BE2C (cell line): Measurements from ENCODE around the gene PINK1.

ENCODE experiments used
- DNase-seq: peaks from one replicate; pipeline ENCODE4 v3.0.0-alpha.2; 2020
- H3K27me3 ChIP-seq: fragments of 250-450 bp; sonication (Bioruptor Pico); 2 replicates; pipeline ENCODE4 v1.5.1; 2020; ENCODE audit warnings: mild to moderate bottlenecking
- H3K36me3 ChIP-seq: fragments of 250-450 bp; sonication (Bioruptor Pico); 2 replicates; pipeline ENCODE4 v1.5.1; 2020; ENCODE audit warnings: mild to moderate bottlenecking
- H3K4me1 ChIP-seq: fragments of 250-450 bp; sonication (Bioruptor Pico); 2 replicates; pipeline ENCODE4 v1.5.1; 2020
- H3K4me3 ChIP-seq: 2 replicates; pipeline ENCODE4 v1.5.1; 2011; ENCODE audit warnings: low read depth, low read length
- H3K9me3 ChIP-seq: fragments of 250-450 bp; sonication (Bioruptor Pico); 2 replicates; pipeline ENCODE4 v1.5.1; 2020
- TF ChIP-seq, protein P1 (sequence below): IDR thresholded peaks from 2 replicates; pipeline ENCODE4 v1.5.1; 2012; ENCODE audit warnings: mild to moderate bottlenecking, low read depth, low read length

Gene PINK1

DNA sequence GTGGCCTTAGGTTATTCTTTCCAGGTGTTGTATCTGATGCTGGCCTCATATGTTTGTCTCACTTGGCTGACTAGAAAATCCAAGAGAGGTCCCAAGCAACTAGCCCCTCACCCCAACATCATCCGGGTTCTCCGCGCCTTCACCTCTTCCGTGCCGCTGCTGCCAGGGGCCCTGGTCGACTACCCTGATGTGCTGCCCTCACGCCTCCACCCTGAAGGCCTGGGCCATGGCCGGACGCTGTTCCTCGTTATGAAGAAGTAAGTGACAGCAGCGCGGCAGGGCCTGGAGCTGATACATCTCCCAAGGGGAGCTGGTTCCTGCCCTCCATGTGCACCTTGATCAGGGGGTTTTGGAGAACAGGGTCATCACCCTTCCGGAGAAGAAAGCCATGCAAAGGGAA, 11.2 kb downstream of the PINK1 start:
- DNase-seq = no peak
- TF ChIP-seq, protein P1, sequence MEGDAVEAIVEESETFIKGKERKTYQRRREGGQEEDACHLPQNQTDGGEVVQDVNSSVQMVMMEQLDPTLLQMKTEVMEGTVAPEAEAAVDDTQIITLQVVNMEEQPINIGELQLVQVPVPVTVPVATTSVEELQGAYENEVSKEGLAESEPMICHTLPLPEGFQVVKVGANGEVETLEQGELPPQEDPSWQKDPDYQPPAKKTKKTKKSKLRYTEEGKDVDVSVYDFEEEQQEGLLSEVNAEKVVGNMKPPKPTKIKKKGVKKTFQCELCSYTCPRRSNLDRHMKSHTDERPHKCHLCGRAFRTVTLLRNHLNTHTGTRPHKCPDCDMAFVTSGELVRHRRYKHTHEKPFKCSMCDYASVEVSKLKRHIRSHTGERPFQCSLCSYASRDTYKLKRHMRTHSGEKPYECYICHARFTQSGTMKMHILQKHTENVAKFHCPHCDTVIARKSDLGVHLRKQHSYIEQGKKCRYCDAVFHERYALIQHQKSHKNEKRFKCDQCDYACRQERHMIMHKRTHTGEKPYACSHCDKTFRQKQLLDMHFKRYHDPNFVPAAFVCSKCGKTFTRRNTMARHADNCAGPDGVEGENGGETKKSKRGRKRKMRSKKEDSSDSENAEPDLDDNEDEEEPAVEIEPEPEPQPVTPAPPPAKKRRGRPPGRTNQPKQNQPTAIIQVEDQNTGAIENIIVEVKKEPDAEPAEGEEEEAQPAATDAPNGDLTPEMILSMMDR = no peak

DNA sequence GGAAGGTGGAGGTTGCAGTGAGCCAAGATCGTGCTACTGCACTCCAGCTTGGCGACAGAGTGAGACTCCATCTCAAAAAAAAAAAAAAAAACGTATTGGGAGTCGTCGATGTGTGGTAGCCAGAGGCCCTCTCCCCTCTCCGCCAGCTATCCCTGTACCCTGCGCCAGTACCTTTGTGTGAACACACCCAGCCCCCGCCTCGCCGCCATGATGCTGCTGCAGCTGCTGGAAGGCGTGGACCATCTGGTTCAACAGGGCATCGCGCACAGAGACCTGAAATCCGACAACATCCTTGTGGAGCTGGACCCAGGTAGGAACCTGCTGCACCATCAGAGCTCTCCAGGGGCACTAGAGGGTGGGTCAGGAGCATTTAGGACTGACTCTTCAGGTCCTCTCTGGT, 12.2 kb downstream of the PINK1 start:
- H3K9me3 ChIP-seq = no peaks in the 10 kb centered on the region
- no peaks in the 10 kb centered on the region for H3K4me1 ChIP-seq
- no peaks in the 10 kb centered on the region for H3K27me3 ChIP-seq
- H3K36me3 ChIP-seq = no peaks in the 10 kb centered on the region; the same call in 1 of the 2 replicates
- H3K4me3 ChIP-seq = no peak overlapping the region
- TF ChIP-seq, protein P1 = no peak
- DNase-seq = no peak

More for the DNA sequence above, 11.2 kb downstream of the PINK1 start:
- Histone ChIP-seq H3K27me3 (no peaks in the 10 kb centered on the region), H3K4me3 (no peak overlapping the region), H3K4me1 (no peaks in the 10 kb centered on the region), H3K9me3 (no peaks in the 10 kb centered on the region), H3K36me3 (no peaks in the 10 kb centered on the region; the same call in 1 of the 2 replicates)

DNA sequence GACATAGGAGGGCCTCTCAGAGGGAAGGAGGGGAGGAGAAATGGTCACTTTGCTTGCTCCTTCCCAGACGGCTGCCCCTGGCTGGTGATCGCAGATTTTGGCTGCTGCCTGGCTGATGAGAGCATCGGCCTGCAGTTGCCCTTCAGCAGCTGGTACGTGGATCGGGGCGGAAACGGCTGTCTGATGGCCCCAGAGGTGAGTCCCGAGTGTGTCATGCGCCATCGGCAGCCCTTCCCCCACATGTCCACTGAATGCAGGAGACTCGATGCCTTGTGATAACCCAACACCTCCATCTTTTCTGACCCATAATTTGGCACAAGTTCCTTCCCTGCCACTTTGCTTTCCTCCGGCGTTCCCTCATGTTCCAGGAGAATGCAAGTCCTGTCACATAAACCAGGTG, 15.2 kb downstream of the PINK1 start:
- peaks cover 5% of the 10 kb centered on the region; the same call in 1 of the 2 replicates for H3K36me3 ChIP-seq

DNA sequence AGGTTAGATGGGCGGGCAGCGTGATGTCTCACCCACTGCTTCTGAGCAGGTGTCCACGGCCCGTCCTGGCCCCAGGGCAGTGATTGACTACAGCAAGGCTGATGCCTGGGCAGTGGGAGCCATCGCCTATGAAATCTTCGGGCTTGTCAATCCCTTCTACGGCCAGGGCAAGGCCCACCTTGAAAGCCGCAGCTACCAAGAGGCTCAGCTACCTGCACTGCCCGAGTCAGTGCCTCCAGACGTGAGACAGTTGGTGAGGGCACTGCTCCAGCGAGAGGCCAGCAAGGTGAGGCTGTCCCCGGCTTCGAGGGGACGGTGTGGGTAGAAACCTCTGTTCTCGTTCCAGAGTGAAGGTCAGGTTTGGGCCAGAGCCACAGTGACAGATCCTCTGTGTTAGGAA, 15.7 kb downstream of the PINK1 start:
- Histone ChIP-seq H3K36me3 (peaks cover 5% of the 10 kb centered on the region; the same call in 1 of the 2 replicates), H3K4me1 (no peaks in the 10 kb centered on the region), H3K27me3 (no peaks in the 10 kb centered on the region), H3K4me3 (no peak overlapping the region), H3K9me3 (no peaks in the 10 kb centered on the region)
- TF ChIP-seq, protein P1 = no peak
- DNase-seq = no peak

More for the DNA sequence above, 15.2 kb downstream of the PINK1 start:
- TF ChIP-seq, protein P1 = no peak
- no peaks in the 10 kb centered on the region for H3K27me3 ChIP-seq
- no peaks in the 10 kb centered on the region for H3K9me3 ChIP-seq
- no peaks in the 10 kb centered on the region for H3K4me1 ChIP-seq
- DNase-seq = no peak
- no peak overlapping the region for H3K4me3 ChIP-seq

DNA sequence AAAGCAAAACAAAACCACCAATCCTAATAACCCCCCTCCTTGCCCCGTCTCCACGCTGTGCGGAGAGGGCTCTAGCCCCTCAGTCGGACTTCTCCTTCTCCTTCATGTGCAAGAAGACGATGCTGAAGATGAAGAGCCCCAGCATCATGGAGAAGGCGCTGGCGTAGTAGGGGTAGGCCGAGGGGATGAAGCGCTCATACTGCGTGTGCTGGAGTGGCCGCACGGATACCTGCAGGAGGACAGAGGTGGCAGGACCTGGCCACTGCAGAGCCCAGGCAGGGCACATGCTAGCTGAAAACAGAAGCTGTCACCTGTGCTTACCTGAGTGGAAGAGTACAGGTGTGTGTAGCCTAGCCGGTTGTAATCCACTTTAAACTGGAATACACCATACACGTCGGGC, 19.0 kb downstream of the PINK1 start:
- no peak for DNase-seq
- TF ChIP-seq, protein P1 = no peak
- no peaks in the 10 kb centered on the region for H3K9me3 ChIP-seq
- no peaks in the 10 kb centered on the region for H3K4me1 ChIP-seq
- no peaks in the 10 kb centered on the region for H3K27me3 ChIP-seq
- H3K36me3 ChIP-seq = peaks cover 8% of the 10 kb centered on the region; the same call in 1 of the 2 replicates
- H3K4me3 ChIP-seq = no peak overlapping the region

DNA sequence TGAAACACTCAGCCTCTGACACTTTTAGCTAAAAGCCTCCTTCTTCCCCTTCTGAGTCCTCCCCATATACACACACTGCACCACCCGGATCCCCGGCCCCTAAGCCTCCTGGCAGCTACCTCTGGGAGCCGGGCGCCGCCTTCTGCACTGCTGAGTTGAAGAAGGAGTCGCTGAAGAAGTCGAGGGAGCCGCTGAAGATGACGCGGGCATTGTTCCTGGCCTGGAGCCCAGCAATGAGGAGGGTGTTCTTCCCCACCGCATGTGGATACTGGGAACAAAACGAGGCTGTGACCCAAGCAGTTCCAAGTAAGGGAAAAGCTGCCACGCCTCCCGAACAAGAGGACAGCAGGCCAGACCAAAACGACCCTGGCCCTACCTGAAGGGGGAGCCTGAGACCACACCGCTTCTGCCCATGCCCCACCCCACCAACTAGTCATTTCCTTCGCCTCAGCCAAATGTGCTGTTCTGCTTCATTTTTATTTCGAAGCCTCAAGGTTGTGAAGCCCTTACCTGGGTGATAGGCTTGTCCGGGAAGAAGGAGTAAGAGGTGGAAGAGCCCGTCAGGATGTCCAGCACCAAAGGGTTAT, 20.9 kb downstream of the PINK1 start:
- Histone ChIP-seq H3K4me1 (no peaks in the 10 kb centered on the region), H3K9me3 (no peaks in the 10 kb centered on the region), H3K27me3 (no peaks in the 10 kb centered on the region), H3K36me3 (peaks cover 8% of the 10 kb centered on the region; the same call in 1 of the 2 replicates), H3K4me3 (no peak overlapping the region)
- TF ChIP-seq, protein P1 = no peak
- DNase-seq = no peak
